Kasumi-1 (cell line): ENCODE measurements around the gene STAMBPL1.
A peak's percentile ranks its signal among the peaks of the same experiment; 100 is the strongest.

ENCODE experiments used
- DNase-seq, 2 experiments: peaks; one replicate each; lab custom pipeline; 2025; lab: John Stamatoyannopoulos, UW

Gene STAMBPL1

GRCh38 chr10:88952647-88953111, 72.6 kb downstream of the STAMBPL1 start, which contains the start of gene ACTA2:
Gene ACTA2 (minus strand): TSS chr10:88952773. CDS start chr10:88948930, 3,843 bp downstream.
- DNase-seq: no peak

- DNase-seq: peak; percentile 10 to 18
Measured at GRCh38 chr10:88953662-88954061, 73.6 kb downstream of the STAMBPL1 start.

GRCh38 chr10:88954458-88955083, 74.5 kb downstream of the STAMBPL1 start:
- DNase-seq: no peak

GRCh38 chr10:88957381-88957780, 77.3 kb downstream of the STAMBPL1 start:
- no peak for DNase-seq

GRCh38 chr10:88958721-88959120, 78.7 kb downstream of the STAMBPL1 start:
- DNase-seq: no peak

GRCh38 chr10:88960802-88961201, 80.8 kb downstream of the STAMBPL1 start:
- DNase-seq: no peak

- no peak for DNase-seq
Measured at GRCh38 chr10:88961266-88961665, 81.2 kb downstream of the STAMBPL1 start.

- DNase-seq: peak; percentile 44 to 52
Measured at GRCh38 chr10:88962336-88962735, 82.3 kb downstream of the STAMBPL1 start.

GRCh38 chr10:88963318-88963717, 83.3 kb downstream of the STAMBPL1 start:
- DNase-seq: no peak

GRCh38 chr10:88964360-88964759, 84.3 kb downstream of the STAMBPL1 start:
- DNase-seq: no peak

- DNase-seq: peak in 1 of 2 experiments; percentile 19
Measured at GRCh38 chr10:88964869-88965415, 84.9 kb downstream of the STAMBPL1 start.

- DNase-seq: no peak
Measured at GRCh38 chr10:88966797-88967196, 86.8 kb downstream of the STAMBPL1 start.

- DNase-seq: no peak
Measured at GRCh38 chr10:88968391-88968790, 88.3 kb downstream of the STAMBPL1 start.

- no peak for DNase-seq
Measured at GRCh38 chr10:88971221-88972061, 91.4 kb downstream of the STAMBPL1 start.
